NCI-H2107 treated with DMSO at 0.1 percent for 48 hours (cell line): ENCODE measurements around the gene ERCC8.
"Not testable (repeated sequence)": the region's sequence is repeated elsewhere in the genome, so short reads cannot be mapped to it uniquely, and the experiment has no call there.

ENCODE experiments used
- DNase-seq: peaks from one replicate; lab custom pipeline; 2025; ENCODE audit not compliant: unreplicated experiment; lab: John Stamatoyannopoulos, UW

Gene ERCC8

GRCh38 chr5:60944904-60945812 lies at the start of gene ERCC8, which contains the start of gene NDUFAF2:
ERCC8 (minus strand) TSS chr5:60945070; CDS start chr5:60945008, 62 bp downstream.
NDUFAF2 (plus strand) TSS chr5:60945205; CDS start chr5:60945256, 51 bp downstream.
- DNase-seq, result peak; percentile 69

DNA sequence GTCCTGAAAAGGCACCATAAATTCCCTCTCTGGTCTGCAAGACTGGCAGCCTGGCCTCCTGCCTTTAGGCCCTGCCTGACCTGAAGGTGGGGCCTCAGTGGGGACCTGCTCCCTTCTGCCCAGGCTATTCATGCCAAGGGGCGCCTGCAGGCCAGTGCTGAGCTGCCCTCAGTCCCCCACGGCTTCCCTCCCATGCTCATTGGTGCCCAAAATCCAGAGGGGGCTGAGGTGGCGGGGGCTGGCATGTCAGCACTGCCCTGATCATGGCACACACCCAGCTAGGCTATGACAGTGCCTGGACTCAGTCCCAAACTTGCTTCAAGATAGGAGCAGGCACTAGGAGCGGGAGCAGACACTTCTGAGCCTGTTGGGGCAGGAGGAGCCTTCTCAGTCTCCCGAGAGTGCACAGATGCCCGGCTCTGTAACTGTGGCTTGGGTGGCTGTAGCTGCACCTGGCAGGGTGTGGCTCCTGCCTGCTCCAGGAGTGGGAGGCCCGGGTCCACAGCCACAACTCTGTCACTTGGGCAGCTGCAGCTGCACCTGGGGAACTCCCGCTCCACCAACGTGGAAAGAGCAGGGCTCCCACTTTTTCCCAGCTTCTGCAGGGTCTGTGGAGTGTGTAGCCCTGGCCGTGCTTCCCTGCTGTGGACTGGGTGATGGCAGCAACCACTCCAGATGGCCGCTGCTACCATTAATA lies 49.2 kb upstream of the ERCC8 start:
- DNase-seq, result no peak

GRCh38 chr5:60993425-60993824 lies 48.6 kb upstream of the ERCC8 start:
- DNase-seq, result no peak

- DNase-seq, result no peak
Observed at GRCh38 chr5:60992871-60993270, 48.0 kb upstream of the ERCC8 start.

DNA sequence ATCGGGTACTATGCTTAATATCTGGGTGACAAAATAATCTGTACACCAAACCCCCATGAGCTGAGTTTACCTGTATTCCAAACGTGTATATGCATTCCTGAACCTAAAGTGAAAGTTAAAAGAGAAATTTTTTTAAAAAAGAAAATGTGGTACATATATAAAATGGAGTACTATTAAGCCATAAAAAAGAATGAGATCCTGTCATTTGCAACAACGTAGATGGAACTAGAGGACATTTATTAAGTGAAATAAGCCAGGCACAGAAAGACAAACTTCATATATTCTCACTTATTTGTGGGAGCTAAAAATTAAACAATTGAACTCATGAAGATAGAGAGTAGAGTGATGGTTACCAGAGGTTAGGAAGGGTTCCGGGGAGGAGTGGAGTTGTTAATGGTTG lies 44.9 kb upstream of the ERCC8 start:
- DNase-seq, result no peak

- DNase-seq, result not testable (repeated sequence)
Observed at GRCh38 chr5:60982127-60982526, 37.3 kb upstream of the ERCC8 start.

- DNase-seq, result no peak
Observed at GRCh38 chr5:60980511-60980910, 35.6 kb upstream of the ERCC8 start.

GRCh38 chr5:60978968-60979367 lies 34.1 kb upstream of the ERCC8 start:
- no peak for DNase-seq

GRCh38 chr5:60977956-60978737 lies 33.3 kb upstream of the ERCC8 start:
- DNase-seq, result no peak

DNA sequence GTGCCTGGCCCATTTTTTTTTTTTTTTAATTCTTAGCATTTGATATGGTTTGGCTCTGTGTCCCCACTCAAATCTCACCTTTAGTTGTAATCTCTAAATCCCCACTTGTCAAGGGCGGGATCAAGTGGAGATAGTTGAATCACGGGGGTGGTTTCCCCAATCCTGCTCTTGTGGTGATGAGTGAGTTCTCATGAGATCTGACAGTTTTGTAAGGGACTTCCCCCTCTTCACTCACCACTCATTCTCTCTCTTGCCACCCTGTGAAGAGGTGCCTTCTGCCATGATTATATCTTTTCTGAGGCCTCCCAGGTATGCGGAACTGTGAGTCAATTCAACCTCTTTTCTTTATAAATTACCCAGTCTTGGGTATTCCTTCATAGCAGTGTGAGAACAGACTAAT lies 27.4 kb upstream of the ERCC8 start:
- no peak for DNase-seq

DNA sequence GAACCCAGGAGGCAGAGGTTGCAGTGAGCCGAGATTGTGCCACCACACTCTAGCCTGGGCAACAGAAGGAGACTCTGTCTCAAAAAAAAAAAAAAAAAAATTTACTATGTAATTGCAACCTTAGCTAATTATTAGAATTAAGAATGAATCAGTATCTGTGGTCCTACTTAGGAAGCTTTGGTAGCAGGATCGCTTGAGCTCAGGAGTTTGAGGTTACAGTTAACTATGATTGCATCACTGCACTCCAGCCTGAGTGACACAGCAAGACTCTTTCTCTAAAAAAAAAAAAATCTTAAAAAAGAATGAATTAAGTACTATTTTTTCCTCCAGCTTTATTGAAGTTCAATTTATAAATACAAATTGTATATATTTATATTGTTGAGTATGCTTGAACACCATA lies 16.8 kb upstream of the ERCC8 start:
- DNase-seq, result peak; percentile 0

GRCh38 chr5:60960591-60960990 lies 15.7 kb upstream of the ERCC8 start:
- no peak for DNase-seq

- DNase-seq, result peak; percentile 0
Observed at GRCh38 chr5:60959156-60959555, 14.3 kb upstream of the ERCC8 start.

DNA sequence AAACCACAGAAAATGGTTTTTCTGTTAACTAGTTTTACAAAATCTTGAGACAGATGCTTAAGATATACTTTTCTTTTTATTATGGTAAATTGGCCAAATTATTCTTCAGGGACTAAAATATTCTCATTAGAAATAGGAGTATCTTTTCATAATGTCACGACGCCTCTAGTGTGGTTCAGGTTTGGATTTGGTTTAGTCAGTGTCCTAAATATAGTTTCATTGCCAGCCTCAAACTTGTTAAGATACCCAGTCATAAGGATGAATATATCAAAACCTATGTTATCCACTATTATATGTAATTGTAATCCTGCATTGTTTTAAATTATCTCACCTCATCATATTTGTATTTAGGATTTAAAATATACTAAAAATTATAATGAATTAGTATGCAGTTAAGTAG lies 13.8 kb upstream of the ERCC8 start:
- no peak for DNase-seq

GRCh38 chr5:60958088-60958487 lies 13.2 kb upstream of the ERCC8 start:
- no peak for DNase-seq

GRCh38 chr5:60955239-60955638 lies 10.4 kb upstream of the ERCC8 start:
- DNase-seq, result no peak

DNA sequence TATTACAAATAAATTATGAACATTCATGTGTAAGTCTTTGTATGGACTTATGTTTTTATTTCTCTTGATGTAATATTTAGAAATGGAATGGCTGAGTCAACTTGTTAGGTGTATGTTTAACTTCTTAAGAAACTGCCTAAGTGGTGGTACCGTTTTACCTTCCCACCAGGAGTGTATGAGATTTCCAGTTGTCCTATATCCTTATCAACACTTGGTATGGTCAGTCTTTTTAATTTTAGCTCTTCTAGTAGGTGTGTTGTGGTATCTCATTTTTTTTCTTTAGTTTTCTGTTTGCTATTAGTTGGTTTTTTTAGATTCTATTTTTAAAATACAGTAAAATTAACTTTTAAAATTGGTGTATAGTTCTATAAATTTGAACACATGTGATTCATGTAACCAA lies 3.9 kb upstream of the ERCC8 start:
- DNase-seq, result no peak

- DNase-seq, result no peak
Observed at GRCh38 chr5:60945813-60946187, 930 bp upstream of the ERCC8 start.

DNA sequence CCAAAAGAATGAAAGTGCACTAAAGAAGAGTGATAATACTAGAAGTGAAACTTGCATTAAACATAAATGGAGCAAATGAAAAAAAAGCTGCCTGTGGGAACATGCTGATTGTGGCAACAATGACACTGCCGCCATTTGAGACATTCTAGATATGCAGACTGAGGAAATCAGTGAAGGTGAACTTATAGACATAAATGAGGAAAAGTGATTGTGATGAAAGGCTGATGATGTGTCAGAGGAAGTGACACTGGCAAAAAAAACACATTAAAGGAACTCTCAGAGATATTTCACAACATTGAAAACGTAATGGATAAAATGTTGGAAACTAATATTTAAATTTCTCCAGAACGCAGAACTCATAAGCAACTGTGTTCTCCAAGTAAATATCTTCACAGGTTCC lies 1.2 kb downstream of the ERCC8 start:
- DNase-seq, result no peak

- DNase-seq, result no peak
Observed at GRCh38 chr5:60929024-60929423, 15.8 kb downstream of the ERCC8 start.

DNA sequence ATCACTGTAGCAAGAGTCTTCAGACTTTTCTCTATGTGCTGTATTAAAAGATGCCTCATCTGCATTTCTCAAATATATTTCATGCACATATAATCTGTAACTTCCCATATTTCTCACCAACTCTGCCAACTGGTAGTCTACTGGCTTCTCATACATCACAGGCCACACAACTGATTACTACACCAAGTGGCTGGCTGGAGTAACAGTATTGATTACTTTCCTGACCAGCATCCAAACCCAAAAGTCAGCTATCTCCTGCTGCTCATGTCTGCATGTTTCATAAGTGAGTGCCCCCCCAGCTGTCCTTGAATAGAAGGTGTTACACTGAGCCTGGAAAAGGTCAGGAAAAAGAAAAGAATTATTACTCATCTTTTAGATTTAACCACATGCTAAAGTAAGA lies 17.4 kb downstream of the ERCC8 start:
- DNase-seq, result no peak
